Activated gamma-delta T cell (primary cell): Measurements from ENCODE around the gene CHADL.

Source experiments
- DNase-seq: peaks from one replicate; lab custom pipeline; 2025; lab: John Stamatoyannopoulos, UW

The CHADL gene

GRCh38 chr22:41256254-41257253 is 15.8 kb upstream of the CHADL start:
- no peak for DNase-seq

GRCh38 chr22:41254230-41254629 is 13.5 kb upstream of the CHADL start:
- DNase-seq, result no peak

DNA sequence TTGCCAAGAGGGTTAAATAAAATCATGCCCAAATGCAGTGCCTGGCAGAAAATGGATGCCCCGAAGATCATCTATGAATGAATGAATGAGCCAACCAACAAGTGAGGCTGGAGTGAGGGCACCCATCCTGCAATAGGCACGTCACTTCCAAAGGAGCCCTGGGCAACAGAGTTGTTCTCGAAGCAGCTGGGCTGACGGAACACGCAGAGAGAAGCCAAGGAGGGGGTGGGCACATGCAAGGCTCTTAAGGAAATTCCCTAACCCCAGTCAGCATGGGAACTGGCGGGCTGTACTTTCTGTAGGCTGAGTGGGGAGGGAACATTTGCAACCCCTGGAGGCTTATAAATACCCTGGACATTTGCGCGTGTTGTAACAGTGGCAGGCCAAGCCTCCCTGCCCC is 11.6 kb upstream of the CHADL start:
- no peak for DNase-seq

- DNase-seq, result no peak
Measured at GRCh38 chr22:41250127-41250526, 9.4 kb upstream of the CHADL start.

DNA sequence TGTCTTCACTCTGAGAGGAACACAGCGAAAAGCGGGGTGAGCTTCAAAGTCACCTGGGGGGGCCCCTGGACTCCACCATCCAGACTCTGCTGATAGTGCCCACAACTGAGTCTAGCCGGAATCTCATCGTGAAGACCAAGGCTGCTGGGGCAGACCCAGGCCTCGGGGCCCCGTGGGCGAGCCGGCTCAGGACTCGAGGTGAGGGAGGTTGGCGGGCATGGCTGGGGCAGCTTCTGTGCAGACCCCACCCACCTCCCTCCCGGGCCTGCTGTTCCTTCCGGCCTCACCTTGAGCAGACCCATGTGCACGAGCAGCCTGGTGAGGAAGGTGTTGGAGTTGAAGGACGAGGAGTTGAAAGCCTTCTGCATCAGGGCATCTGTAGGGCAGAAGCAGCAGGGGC is 8.7 kb upstream of the CHADL start:
- no peak for DNase-seq

GRCh38 chr22:41248758-41249157 is 8.0 kb upstream of the CHADL start:
- DNase-seq, result no peak

DNA sequence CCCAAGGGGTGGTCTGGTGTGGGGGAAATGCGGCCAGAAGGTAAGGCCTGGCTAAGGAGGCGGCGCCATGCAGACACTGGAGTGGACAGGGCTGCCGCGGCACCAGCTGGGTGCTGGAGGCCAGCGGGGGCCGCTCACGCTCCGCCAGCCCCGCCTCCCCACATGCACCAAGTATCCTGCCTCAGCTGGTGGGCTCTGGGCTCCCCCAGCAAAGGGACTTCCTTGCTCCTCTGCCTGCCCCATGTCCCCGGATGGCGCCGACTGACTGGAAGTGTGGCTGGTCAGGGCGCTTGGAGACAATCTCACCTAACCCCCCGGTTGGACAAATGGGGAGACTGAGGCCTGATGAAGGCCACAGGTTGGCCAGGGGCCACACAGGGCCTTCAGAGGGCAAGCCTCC is 7.6 kb upstream of the CHADL start:
- no peak for DNase-seq

GRCh38 chr22:41247703-41248102 is 7.0 kb upstream of the CHADL start:
- DNase-seq, result no peak

DNA sequence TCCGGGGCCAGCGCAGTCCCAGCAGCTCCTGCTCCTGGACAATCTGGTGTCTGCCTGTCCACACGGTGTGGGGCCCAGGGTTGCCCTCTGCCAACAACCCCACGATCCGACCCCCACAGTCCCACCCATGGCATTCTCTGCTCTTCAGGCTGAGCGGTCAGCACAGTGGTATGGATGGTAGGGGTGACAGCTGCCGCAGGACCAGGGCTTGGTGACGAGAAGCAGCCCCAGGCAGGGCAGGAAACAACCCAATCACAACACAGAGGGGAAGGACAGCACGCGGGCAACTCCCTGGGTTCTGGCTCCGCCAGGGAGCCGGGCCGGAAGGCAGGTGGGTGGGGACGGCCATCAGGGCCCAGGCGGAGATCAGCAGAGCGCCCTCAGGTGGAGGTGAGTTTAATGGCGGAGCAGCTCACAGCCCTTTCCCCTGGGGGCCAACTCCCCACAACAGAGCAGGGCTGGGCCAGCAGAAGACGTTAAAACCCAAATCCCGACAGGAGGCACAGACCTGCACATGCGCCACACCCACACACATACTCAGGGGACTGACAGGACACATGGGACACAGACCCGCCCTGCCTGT is 5.3 kb upstream of the CHADL start:
- no peak for DNase-seq

- no peak for DNase-seq
Measured at GRCh38 chr22:41243361-41243760, 2.6 kb upstream of the CHADL start.

DNA sequence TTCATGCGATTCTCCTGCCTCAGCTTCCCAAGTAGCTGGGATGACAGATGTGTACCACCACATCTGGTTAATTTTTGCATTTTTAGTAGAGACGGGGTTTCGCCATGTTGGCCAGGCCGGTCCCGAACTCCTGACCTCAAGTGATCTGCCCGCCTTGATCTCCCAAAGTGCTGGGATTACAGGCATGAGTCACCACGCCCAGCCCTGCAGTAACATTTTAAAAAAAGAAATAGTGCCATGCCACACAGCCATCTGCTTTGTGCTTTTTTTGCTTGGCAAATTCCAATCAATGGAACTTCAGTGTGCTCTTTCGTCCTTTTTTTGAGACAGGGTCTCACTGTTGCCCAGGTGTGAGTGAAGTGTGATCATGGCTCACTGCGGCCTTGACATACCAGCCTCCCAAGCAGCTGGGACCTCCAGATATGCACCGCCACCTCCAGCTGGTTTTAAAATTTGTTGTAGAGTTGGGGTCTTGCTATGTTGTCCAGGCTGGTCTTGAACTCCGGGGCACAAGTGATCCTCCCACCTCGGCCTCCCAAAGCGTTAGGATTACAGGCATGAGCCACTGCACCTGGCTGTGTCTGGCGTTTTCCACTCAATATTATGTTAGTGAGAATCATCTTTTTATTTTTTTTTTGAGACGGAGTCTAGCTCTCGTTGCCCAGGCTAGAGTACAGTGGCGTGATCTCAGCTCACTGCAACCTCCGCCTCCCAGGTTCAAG is 1.8 kb upstream of the CHADL start:
- no peak for DNase-seq

DNA sequence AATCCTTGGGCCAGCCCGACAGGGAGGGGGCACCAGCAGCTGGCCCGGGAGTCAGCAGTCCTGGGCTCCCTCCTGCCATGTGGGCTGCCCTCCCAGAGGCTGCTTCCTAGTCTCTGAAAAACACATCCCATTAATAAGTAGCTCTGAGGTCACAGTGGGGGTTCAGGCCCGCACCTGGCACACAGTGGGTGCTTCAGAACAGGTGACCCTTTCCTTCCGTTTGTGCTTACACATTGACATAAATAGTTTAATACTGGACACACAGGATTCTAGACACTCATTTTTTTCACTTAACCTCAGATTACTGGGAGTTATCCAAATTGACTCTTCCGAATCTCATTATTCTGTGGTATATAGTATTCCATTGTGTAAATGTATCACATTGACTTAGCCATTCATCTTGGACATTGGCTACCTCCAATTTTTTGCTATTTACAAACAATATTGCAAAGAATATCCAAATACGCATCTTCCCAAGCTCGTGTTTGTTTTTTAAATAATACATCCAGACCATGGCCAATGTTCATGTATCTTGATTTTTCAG is 474 bp upstream of the CHADL start:
- DNase-seq, result no peak

DNA sequence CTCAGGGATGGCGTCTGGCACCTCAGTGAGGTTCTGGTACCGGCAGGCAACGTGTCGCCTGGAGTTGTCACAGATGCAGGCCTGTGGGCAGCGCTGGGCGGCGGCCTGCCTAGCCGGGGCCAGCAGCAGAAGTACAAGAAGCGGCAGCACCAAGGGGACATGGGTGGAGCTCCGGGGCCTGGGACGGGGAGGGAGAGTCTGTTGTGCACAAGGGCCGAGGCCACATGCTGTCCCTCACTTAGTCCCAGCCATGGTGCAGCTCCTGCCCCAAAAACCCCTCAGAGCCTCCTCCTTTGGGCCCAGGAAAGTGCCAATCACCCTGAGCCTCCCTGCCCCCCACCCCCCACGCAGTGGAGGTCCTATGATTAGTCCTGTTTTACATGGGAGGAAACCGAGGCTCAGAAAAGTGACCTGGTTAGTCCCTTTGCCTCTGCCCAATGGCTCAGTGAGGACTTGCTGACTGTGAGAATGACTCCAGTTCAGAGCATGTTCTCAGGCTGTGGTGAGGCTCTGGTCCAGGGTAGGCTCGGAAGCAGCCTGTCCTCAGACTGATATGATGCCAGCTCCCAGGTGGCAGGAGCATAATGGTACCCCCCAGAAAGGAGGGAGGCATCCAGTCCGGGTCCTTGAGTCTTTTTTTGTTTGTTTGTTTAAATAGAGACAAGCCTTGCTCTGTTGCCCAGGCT is 1.1 kb downstream of the CHADL start:
- no peak for DNase-seq

GRCh38 chr22:41238570-41239442 is 1.9 kb downstream of the CHADL start:
- no peak for DNase-seq

GRCh38 chr22:41237707-41238569 is 2.8 kb downstream of the CHADL start:
- peak; percentile 61 for DNase-seq

DNA sequence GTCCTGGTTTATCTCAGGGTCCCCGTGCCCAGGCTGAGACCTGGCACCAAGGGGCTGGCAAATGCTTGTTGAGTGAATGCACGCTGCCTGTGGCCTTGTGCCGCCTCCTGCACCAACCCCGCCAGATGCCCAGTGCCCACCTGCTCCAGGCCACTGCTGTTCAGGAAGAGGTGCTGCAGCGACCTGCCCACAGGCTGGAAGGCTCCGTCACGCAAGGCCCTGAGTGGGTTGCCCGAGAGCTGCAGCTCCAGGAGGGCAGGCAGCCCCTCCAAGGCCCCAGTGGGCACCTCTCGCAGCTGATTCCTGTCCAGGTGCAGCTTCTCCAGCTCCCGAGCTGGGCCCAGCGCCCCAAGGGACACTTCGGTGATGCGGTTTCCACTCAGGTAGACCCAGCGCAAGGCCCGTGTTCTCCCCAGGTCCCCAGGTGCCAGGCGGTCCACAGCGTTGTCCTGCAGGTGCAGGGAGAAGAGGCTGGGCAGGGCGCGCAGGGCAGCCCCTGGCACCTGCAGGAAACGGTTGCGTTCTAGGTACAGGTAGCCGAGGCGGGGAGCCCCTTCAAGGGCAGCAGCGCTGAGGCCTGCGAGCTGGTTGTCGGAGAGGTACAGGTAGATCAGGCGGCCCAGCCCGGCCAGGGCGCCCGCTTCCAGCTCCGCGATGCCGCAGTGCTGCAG is 3.6 kb downstream of the CHADL start:
- DNase-seq, result no peak

GRCh38 chr22:41234815-41235695 is 5.7 kb downstream of the CHADL start:
- DNase-seq, result no peak

GRCh38 chr22:41231369-41231768 is 9.4 kb downstream of the CHADL start:
- DNase-seq, result no peak
